ENCODE measurements around the gene PRDM16. TPM values are rescaled to one million over a fixed set of nuclear protein-coding genes. Genes with fewer than 3 reads are reported as not detected.

PRDM16 gene
- total RNA-seq, 4 donors from 2014 or later, result 15.7 to 54.3 (median 27.6) TPM

GRCh38 chr1:3071565-3072390 lies 2.8 kb downstream of the PRDM16 start:
- H3K36me3 ChIP-seq, result no peaks in the 10 kb centered on the region
- peaks cover 48 to 57% of the 10 kb centered on the region in 2 donors for H3K4me1 ChIP-seq
- peak; percentile 42 to 50 for DNase-seq
- peak overlapping the region in 2 of 3 donors; percentile 6 to 74 for H3K4me3 ChIP-seq (replicated peaks in 1 of 3)
- WGBS, 2 donors, result 35 to 55% methylated on average over 6 to 15 of the region's 17 CpGs
- H3K9me3 ChIP-seq, result no peaks in the 10 kb centered on the region
- H3K27me3 ChIP-seq, result no peaks in the 10 kb centered on the region
- no peak for TF ChIP-seq POLR2A (IDR thresholded peaks at IDR 0.05)
- no peak for TF ChIP-seq CTCF (IDR thresholded peaks at IDR 0.05)
- H3K27ac ChIP-seq, result peak overlapping the region; percentile 92 to 99 (median 99)
- intact Hi-C loops (cut with DNase I), result loop anchor here (5.0 kb wide), 2 partner anchors 61 to 171 kb away; no protein-coding TSS in a partner anchor

GRCh38 chr1:3072391-3073185 lies 3.6 kb downstream of the PRDM16 start:
- TF ChIP-seq POLR2A (IDR thresholded peaks at IDR 0.05), result peak in 1 of 2 donors; percentile 21
- TF ChIP-seq CTCF (IDR thresholded peaks at IDR 0.05), result no peak
- Histone ChIP-seq H3K36me3 (no peaks in the 10 kb centered on the region), H3K9me3 (no peaks in the 10 kb centered on the region), H3K27ac (peak overlapping the region; percentile 92 to 99 (median 99)), H3K4me3 (replicated peaks in 1 of 3) (peak overlapping the region; percentile 3 to 26 (median 6)), H3K27me3 (no peaks in the 10 kb centered on the region), H3K4me1 (peaks cover 48 to 58% of the 10 kb centered on the region in 2 donors)
- 18 to 52% methylated on average over 4 to 6 of the region's 32 CpGs for WGBS, 2 donors
- peak; percentile 62 to 70 for DNase-seq
- intact Hi-C loops (cut with DNase I), result loop anchor here (5.0 kb wide), 2 partner anchors 60 to 170 kb away; no protein-coding TSS in a partner anchor

- Histone ChIP-seq H3K36me3 (no peaks in the 10 kb centered on the region), H3K4me1 (peaks cover 49 to 59% of the 10 kb centered on the region in 2 donors), H3K27ac (peak overlapping the region; percentile 92 to 99 (median 99)), H3K9me3 (no peaks in the 10 kb centered on the region), H3K4me3 (replicated peaks in 1 of 3) (peak overlapping the region; percentile 1 to 26 (median 3)), H3K27me3 (no peaks in the 10 kb centered on the region)
- DNase-seq, result no peak
- TF ChIP-seq POLR2A (IDR thresholded peaks at IDR 0.05), result no peak
- TF ChIP-seq CTCF (IDR thresholded peaks at IDR 0.05), result no peak
- WGBS, 2 donors, result 10 to 28% methylated on average over 9 of the region's 9 CpGs
- intact Hi-C loops (cut with DNase I), result loop anchor here (5.0 kb wide), 2 partner anchors 59 to 169 kb away; no protein-coding TSS in a partner anchor
These were observed 4.1 kb downstream of the PRDM16 start for GRCh38 chr1:3073186-3073488.

DNA sequence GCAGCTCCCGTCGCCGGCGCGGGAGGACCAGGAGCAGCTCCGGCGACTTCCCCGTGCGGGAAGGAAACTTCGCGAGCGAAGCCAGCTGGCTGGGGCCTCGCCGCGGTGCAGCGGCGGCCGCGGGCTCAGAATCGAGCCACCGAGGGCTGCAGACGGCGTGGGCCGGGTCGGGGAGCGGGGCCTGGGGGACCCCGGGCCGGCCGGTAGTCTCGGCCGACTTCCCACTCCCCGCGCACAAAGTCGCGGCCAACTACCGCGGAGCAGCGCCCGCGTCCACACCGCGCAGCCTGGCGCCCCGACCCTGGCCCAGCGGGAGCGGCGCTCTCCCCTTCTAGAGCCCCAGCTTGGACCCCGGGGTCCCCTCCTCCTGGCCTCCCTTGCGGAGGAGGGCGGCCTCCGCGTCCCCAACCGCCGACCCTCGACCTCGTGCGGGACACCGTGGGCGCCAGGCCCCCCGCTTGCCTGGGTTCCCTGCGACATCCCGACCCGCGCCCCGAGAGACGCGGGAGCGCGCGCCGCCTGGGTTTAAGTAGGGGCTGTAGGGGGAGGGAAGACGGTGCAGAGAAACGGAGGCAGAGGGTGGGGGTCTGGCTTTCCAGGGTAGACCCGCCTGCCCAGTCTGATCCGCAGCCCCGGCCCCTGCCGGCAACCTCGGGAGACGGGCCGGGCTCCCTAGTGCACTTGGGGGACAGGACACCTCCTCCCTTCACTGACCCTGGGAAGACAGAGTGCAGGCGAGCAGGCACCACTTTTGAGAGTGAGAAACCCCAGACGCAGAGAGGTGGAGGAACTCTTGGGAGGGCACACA lies 4.7 kb downstream of the PRDM16 start:
- TF ChIP-seq CTCF (IDR thresholded peaks at IDR 0.05) (no peak), POLR2A (IDR thresholded peaks at IDR 0.05) (no peak)
- Histone ChIP-seq H3K4me3 (replicated peaks in 1 of 3) (peak overlapping the region in 2 of 3 donors; percentile 22 to 26), H3K9me3 (no peaks in the 10 kb centered on the region), H3K27ac (peak overlapping the region; percentile 92 to 99 (median 99)), H3K4me1 (peaks cover 54 to 64% of the 10 kb centered on the region in 2 donors), H3K36me3 (no peaks in the 10 kb centered on the region), H3K27me3 (no peaks in the 10 kb centered on the region)
- peak; percentile 41 to 42 for DNase-seq
- 14 to 22% methylated on average over 21 to 40 of the region's 82 CpGs for WGBS, 2 donors
- intact Hi-C loops (cut with DNase I), result loop anchor here (5.0 kb wide), 2 partner anchors 59 to 169 kb away; no protein-coding TSS in a partner anchor

Measured in thyroid gland (tissue), 4 donors.